ENCODE results near the gene C5orf24. TPM values are rescaled to one million over a fixed set of nuclear protein-coding genes. Genes with fewer than 3 reads are reported as not detected.

Gene C5orf24
- polyA plus RNA-seq, 5 donors = 64.3 to 109 (median 81.8) TPM

- DNase-seq = peak; percentile 90 to 91
Measured at GRCh38 chr5:134904610-134905245, 59.0 kb downstream of the C5orf24 start, which contains the start of gene PCBD2. Gene PCBD2, plus strand, starts transcription at chr5:134905131. Its CDS starts 9 bp downstream, at chr5:134905140.

- peak; percentile 67 to 77 for DNase-seq
Measured at GRCh38 chr5:134905246-134905996, 59.7 kb downstream of the C5orf24 start.

- DNase-seq = no peak
Measured at GRCh38 chr5:134906811-134907210, 61.0 kb downstream of the C5orf24 start.

Other genes starting within 250 kb of the C5orf24 start
- gene SAR1B, start 213.1 kb upstream of the C5orf24 start, polyA plus RNA-seq (ENCODE audit: insufficient read depth in 1 of 5, insufficient read length in 5 of 5, low replicate concordance in 1 of 5) = 10 to 100 TPM; 27.1 to 31.9 (median 28.5) TPM
- gene SEC24A, start 197.2 kb upstream of the C5orf24 start, polyA plus RNA-seq (ENCODE audit: insufficient read depth in 1 of 5, insufficient read length in 5 of 5, low replicate concordance in 1 of 5) = 10 to 100 TPM; 15.7 to 23.7 (median 20.6) TPM
- 10 to 100 TPM; 59.9 to 77.5 (median 65.5) TPM for gene CAMLG, start 107.4 kb upstream of the C5orf24 start, polyA plus RNA-seq (ENCODE audit: insufficient read depth in 1 of 5, insufficient read length in 5 of 5, low replicate concordance in 1 of 5)
- 100 to 1,000 TPM in 1 of 5 donors, 10 to 100 TPM in 4; 56.6 to 104 (median 94.5) TPM for gene DDX46, start 87.2 kb upstream of the C5orf24 start, polyA plus RNA-seq (ENCODE audit: insufficient read depth in 1 of 5, insufficient read length in 5 of 5, low replicate concordance in 1 of 5)
- gene TXNDC15, start 28.4 kb downstream of the C5orf24 start, polyA plus RNA-seq (ENCODE audit: insufficient read depth in 1 of 5, insufficient read length in 5 of 5, low replicate concordance in 1 of 5) = 10 to 100 TPM; 72.2 to 77.9 (median 77.6) TPM
- 10 to 100 TPM; 10.8 to 16.1 (median 14.1) TPM for gene PCBD2, start 59.2 kb downstream of the C5orf24 start, polyA plus RNA-seq (ENCODE audit: insufficient read depth in 1 of 5, insufficient read length in 5 of 5, low replicate concordance in 1 of 5)
- 1 to 10 TPM in 1 of 5 donors, under 1 TPM in 4; 0.74 to 1.1 (median 0.89) TPM for gene CATSPER3, start 121.9 kb downstream of the C5orf24 start, polyA plus RNA-seq (ENCODE audit: insufficient read depth in 1 of 5, insufficient read length in 5 of 5, low replicate concordance in 1 of 5)
- gene PITX1, start 188.3 kb downstream of the C5orf24 start, polyA plus RNA-seq (ENCODE audit: insufficient read depth in 1 of 5, insufficient read length in 5 of 5, low replicate concordance in 1 of 5) = 1 to 10 TPM in 2 of 5 donors, under 1 TPM in 3; 0.06 to 1.8 (median 0.42) TPM

All from right lung (tissue), 5 donors.